SK-N-SH treated with all-trans-retinoic acid at 6 μM for 48 hours (cell line): ENCODE data around the gene JUND.
A peak's percentile ranks its signal among the peaks of the same experiment; 100 is the strongest.

Experiments
- ATAC-seq: fragments of 200-7000 bp; cut with Tn5 transposase; 3 replicates; pipeline ENCODE4 v1.9.1; 2020; ENCODE audit warnings: mild to moderate bottlenecking, moderate library complexity
- ARNTL ChIP-seq: fragments of 450-650 bp; formaldehyde crosslinking; IDR thresholded peaks from 2 replicates; pipeline ENCODE4 v1.5.0; 2020; ENCODE audit warnings: low read depth, mild to moderate bottlenecking, moderate library complexity, borderline replicate concordance
- BACH2 ChIP-seq: fragments of 250-450 bp; sonication (Bioruptor Pico); IDR thresholded peaks from 2 replicates; pipeline ENCODE4 v1.9.0; 2021; ENCODE audit warnings: mild to moderate bottlenecking, borderline replicate concordance
- CSDC2 ChIP-seq: fragments of 250-450 bp; sonication (Bioruptor Pico); IDR thresholded peaks from 2 replicates; pipeline ENCODE4 v1.5.0; 2020; ENCODE audit warnings: mild to moderate bottlenecking, moderate library complexity
- ESRRG ChIP-seq: fragments of 250-450 bp; sonication (Bioruptor Pico); IDR thresholded peaks from 2 replicates; pipeline ENCODE4 v1.6.1; 2021; ENCODE audit warnings: mild to moderate bottlenecking
- GLIS3 ChIP-seq: fragments of 250-450 bp; sonication (Bioruptor Pico); IDR thresholded peaks from 2 replicates; pipeline ENCODE4 v1.5.0; 2020; ENCODE audit warnings: mild to moderate bottlenecking, moderate library complexity
- ISL1 ChIP-seq: fragments of 250-450 bp; sonication (Bioruptor Pico); IDR thresholded peaks from 2 replicates; pipeline ENCODE4 v2.1.2; 2022; ENCODE audit warnings: mild to moderate bottlenecking, moderate library complexity
- OSR1 ChIP-seq: fragments of 250-450 bp; sonication (Bioruptor Pico); IDR thresholded peaks from 2 replicates; pipeline ENCODE4 v1.8.0; 2022; ENCODE audit warnings: moderate library complexity, mild to moderate bottlenecking, inconsistent platforms
- PPARA ChIP-seq: fragments of 250-450 bp; sonication (Bioruptor Pico); IDR thresholded peaks from 2 replicates; pipeline ENCODE4 v1.5.0; 2020; ENCODE audit warnings: mild to moderate bottlenecking, borderline replicate concordance
- RARB ChIP-seq: fragments of 250-450 bp; sonication (Bioruptor Pico); IDR thresholded peaks from 2 replicates; pipeline ENCODE4 v1.8.0; 2021; ENCODE audit warnings: mild to moderate bottlenecking, moderate library complexity
- TCF4 ChIP-seq: fragments of 250-450 bp; sonication (Bioruptor Pico); IDR thresholded peaks from 2 replicates; pipeline ENCODE4 v1.8.0; 2021; ENCODE audit warnings: mild to moderate bottlenecking, moderate library complexity, borderline replicate concordance
- TOX ChIP-seq: fragments of 250-450 bp; sonication (Bioruptor Pico); IDR thresholded peaks from 2 replicates; pipeline ENCODE4 v1.8.0; 2021; ENCODE audit warnings: mild to moderate bottlenecking, moderate library complexity, borderline replicate concordance
- ZC3H10 ChIP-seq: fragments of 250-450 bp; sonication (Bioruptor Pico); IDR thresholded peaks from 2 replicates; pipeline ENCODE4 v1.5.1; 2021; ENCODE audit warnings: mild to moderate bottlenecking, moderate library complexity
- ZFP3 ChIP-seq: fragments of 250-450 bp; sonication (Bioruptor Pico); IDR thresholded peaks from 2 replicates; pipeline ENCODE4 v1.5.0; 2020; ENCODE audit warnings: mild to moderate bottlenecking, moderate library complexity
- ZFP30 ChIP-seq: fragments of 450-650 bp; formaldehyde crosslinking; IDR thresholded peaks from 2 replicates; pipeline ENCODE4 v1.5.0; 2022; ENCODE audit warnings: mild to moderate bottlenecking, moderate library complexity
- ZNF565 ChIP-seq: fragments of 450-650 bp; formaldehyde crosslinking; conservative IDR thresholded peaks from 2 replicates; pipeline ENCODE4 v1.5.0; 2020; ENCODE audit warnings: low read depth, mild to moderate bottlenecking, moderate library complexity
- ZNF70 ChIP-seq: fragments of 450-650 bp; formaldehyde crosslinking; IDR thresholded peaks from 2 replicates; pipeline ENCODE4 v1.5.0; 2020; ENCODE audit warnings: mild to moderate bottlenecking, moderate library complexity
- ZNF8 ChIP-seq: fragments of 450-650 bp; formaldehyde crosslinking; IDR thresholded peaks from 2 replicates; pipeline ENCODE4 v1.5.0; 2020; ENCODE audit warnings: mild to moderate bottlenecking, moderate library complexity
- TF ChIP-seq, protein P1 (sequence below): fragments of 250-450 bp; sonication (Bioruptor Pico); IDR thresholded peaks from 2 replicates; pipeline ENCODE4 v1.5.0; 2020; ENCODE audit warnings: mild to moderate bottlenecking, moderate library complexity
- TF ChIP-seq, protein P2 (sequence below): fragments of 250-450 bp; sonication (Bioruptor Pico); IDR thresholded peaks from 2 replicates; pipeline ENCODE4 v1.8.0; 2020; ENCODE audit warnings: mild to moderate bottlenecking, moderate library complexity, borderline replicate concordance
- TF ChIP-seq, protein P3 (sequence below): fragments of 250-450 bp; sonication (Bioruptor Pico); IDR thresholded peaks from 2 replicates; pipeline ENCODE4 v1.5.1; 2020; ENCODE audit warnings: low read depth, mild to moderate bottlenecking, moderate library complexity
- TF ChIP-seq, protein P4 (sequence below): fragments of 250-450 bp; sonication (Bioruptor Pico); IDR thresholded peaks from 2 replicates; pipeline ENCODE4 v1.8.0; 2021; ENCODE audit warnings: low read depth, mild to moderate bottlenecking, moderate library complexity, borderline replicate concordance
- TF ChIP-seq, protein P5 (sequence below): fragments of 250-450 bp; sonication (Bioruptor Pico); IDR thresholded peaks from 2 replicates; pipeline ENCODE4 v1.5.1; 2021; ENCODE audit warnings: mild to moderate bottlenecking, moderate library complexity

The JUND gene

DNA sequence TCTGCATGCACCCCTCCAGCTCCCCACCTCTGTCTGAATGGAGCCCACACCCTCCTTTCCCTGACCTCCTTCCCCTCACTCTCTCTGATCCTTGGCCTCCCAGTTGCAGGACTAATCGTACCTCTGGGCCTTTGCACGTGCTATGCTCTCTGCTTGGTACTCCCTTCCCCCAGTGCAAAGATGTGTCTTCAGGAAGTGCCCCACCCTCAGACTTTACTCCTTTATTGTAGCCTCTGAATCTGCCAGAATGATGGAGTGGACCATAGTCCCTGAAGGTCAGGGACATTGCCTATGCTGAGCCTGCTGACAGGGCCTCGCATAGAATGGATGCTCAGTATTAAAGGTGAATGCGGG lies 1.3 kb upstream of the JUND start:
- ATAC-seq, result no peak
- TF ChIP-seq ZC3H10 (CRISPR knock-in tag), result no peak
- TF ChIP-seq ISL1, result no peak
- TF ChIP-seq CSDC2 (CRISPR knock-in tag), result no peak
- no peak for TF ChIP-seq ZFP30 (CRISPR knock-in tag)
- no peak for TF ChIP-seq ZNF8 (CRISPR knock-in tag)
- no peak for TF ChIP-seq OSR1
- TF ChIP-seq GLIS3 (CRISPR knock-in tag), result no peak
- TF ChIP-seq ZNF565 (CRISPR knock-in tag), result no peak
- TF ChIP-seq, protein P1, sequence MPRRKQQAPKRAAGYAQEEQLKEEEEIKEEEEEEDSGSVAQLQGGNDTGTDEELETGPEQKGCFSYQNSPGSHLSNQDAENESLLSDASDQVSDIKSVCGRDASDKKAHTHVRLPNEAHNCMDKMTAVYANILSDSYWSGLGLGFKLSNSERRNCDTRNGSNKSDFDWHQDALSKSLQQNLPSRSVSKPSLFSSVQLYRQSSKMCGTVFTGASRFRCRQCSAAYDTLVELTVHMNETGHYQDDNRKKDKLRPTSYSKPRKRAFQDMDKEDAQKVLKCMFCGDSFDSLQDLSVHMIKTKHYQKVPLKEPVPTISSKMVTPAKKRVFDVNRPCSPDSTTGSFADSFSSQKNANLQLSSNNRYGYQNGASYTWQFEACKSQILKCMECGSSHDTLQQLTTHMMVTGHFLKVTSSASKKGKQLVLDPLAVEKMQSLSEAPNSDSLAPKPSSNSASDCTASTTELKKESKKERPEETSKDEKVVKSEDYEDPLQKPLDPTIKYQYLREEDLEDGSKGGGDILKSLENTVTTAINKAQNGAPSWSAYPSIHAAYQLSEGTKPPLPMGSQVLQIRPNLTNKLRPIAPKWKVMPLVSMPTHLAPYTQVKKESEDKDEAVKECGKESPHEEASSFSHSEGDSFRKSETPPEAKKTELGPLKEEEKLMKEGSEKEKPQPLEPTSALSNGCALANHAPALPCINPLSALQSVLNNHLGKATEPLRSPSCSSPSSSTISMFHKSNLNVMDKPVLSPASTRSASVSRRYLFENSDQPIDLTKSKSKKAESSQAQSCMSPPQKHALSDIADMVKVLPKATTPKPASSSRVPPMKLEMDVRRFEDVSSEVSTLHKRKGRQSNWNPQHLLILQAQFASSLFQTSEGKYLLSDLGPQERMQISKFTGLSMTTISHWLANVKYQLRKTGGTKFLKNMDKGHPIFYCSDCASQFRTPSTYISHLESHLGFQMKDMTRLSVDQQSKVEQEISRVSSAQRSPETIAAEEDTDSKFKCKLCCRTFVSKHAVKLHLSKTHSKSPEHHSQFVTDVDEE (CRISPR knock-in tag), result no peak
- no peak for TF ChIP-seq TCF4 (CRISPR knock-in tag)
- TF ChIP-seq ARNTL (CRISPR knock-in tag), result no peak
- TF ChIP-seq, protein P2, sequence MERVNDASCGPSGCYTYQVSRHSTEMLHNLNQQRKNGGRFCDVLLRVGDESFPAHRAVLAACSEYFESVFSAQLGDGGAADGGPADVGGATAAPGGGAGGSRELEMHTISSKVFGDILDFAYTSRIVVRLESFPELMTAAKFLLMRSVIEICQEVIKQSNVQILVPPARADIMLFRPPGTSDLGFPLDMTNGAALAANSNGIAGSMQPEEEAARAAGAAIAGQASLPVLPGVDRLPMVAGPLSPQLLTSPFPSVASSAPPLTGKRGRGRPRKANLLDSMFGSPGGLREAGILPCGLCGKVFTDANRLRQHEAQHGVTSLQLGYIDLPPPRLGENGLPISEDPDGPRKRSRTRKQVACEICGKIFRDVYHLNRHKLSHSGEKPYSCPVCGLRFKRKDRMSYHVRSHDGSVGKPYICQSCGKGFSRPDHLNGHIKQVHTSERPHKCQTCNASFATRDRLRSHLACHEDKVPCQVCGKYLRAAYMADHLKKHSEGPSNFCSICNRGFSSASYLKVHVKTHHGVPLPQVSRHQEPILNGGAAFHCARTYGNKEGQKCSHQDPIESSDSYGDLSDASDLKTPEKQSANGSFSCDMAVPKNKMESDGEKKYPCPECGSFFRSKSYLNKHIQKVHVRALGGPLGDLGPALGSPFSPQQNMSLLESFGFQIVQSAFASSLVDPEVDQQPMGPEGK (CRISPR knock-in tag), result no peak
- TF ChIP-seq, protein P3, sequence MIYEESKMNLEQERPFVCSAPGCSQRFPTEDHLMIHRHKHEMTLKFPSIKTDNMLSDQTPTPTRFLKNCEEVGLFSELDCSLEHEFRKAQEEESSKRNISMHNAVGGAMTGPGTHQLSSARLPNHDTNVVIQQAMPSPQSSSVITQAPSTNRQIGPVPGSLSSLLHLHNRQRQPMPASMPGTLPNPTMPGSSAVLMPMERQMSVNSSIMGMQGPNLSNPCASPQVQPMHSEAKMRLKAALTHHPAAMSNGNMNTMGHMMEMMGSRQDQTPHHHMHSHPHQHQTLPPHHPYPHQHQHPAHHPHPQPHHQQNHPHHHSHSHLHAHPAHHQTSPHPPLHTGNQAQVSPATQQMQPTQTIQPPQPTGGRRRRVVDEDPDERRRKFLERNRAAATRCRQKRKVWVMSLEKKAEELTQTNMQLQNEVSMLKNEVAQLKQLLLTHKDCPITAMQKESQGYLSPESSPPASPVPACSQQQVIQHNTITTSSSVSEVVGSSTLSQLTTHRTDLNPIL (CRISPR knock-in tag), result no peak
- no peak for TF ChIP-seq PPARA (CRISPR knock-in tag)

DNA sequence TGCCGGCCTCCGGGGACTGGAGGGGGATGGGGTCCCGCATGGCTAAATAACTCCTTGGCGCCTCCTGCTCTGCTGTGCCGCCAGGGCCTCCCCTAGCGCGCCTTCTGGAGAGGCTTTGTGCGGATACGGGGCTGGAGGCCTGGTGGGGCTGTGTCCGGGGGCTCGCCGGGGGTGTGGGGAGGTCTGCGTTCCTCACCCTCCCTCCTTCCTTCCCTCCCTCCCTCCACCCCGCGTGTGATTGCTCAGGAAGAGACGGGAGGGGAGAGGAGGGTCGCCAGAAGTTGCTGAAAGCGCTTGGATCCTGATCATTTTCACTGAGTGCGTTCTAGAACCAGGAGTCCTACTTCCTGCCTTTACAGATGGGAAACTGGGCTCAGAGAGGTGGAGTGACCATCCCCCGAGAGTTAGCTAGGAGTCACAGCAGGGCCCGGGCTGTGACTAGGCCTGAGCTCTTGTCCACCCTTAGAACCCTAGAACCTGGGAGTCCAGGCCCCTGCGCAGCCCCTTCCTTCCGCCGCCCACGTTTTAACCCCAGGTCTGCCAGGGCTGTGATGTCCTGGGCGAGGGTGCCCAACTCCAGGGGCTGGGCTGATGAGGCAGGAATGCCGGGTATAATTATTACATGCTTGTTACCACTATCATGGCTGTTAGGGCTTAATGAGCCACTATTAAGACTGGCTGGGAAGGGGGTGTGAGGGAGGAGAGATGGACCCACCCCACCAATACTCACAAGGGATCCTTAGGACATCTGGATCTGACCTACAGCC lies 782 bp upstream of the JUND start:
- peak; percentile 31 for ATAC-seq
- TF ChIP-seq ISL1 (no peak), ZFP30 (CRISPR knock-in tag) (no peak), GLIS3 (CRISPR knock-in tag) (0 out of 2 replicates have a peak, but pooled peaks have one; percentile 67), ZNF565 (CRISPR knock-in tag) (0 out of 2 replicates have a peak, but pooled peaks have one; percentile 63), ZC3H10 (CRISPR knock-in tag) (no peak), PPARA (CRISPR knock-in tag) (no peak), RARB (CRISPR knock-in tag) (no peak; the same call in 1 of the 2 replicates), ZFP3 (CRISPR knock-in tag) (0 out of 2 replicates have a peak, but pooled peaks have one; percentile 19), ESRRG (CRISPR knock-in tag) (no peak), ZNF70 (CRISPR knock-in tag) (no peak), TOX (CRISPR knock-in tag) (0 out of 2 replicates have a peak, but pooled peaks have one; percentile 16), OSR1 (no peak), ZNF8 (CRISPR knock-in tag) (no peak), TCF4 (CRISPR knock-in tag) (no peak), CSDC2 (CRISPR knock-in tag) (no peak), BACH2 (CRISPR knock-in tag) (no peak)
- TF ChIP-seq, protein P4, sequence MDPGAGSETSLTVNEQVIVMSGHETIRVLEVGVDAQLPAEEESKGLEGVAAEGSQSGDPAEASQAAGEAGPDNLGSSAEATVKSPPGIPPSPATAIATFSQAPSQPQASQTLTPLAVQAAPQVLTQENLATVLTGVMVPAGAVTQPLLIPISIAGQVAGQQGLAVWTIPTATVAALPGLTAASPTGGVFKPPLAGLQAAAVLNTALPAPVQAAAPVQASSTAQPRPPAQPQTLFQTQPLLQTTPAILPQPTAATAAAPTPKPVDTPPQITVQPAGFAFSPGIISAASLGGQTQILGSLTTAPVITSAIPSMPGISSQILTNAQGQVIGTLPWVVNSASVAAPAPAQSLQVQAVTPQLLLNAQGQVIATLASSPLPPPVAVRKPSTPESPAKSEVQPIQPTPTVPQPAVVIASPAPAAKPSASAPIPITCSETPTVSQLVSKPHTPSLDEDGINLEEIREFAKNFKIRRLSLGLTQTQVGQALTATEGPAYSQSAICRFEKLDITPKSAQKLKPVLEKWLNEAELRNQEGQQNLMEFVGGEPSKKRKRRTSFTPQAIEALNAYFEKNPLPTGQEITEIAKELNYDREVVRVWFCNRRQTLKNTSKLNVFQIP, result no peak
- TF ChIP-seq, protein P3 (CRISPR knock-in tag), result peak; percentile 60; the same call in 1 of the 2 replicates
- TF ChIP-seq, protein P1 (CRISPR knock-in tag), result 0 out of 2 replicates have a peak, but pooled peaks have one; percentile 0
- TF ChIP-seq, protein P5, sequence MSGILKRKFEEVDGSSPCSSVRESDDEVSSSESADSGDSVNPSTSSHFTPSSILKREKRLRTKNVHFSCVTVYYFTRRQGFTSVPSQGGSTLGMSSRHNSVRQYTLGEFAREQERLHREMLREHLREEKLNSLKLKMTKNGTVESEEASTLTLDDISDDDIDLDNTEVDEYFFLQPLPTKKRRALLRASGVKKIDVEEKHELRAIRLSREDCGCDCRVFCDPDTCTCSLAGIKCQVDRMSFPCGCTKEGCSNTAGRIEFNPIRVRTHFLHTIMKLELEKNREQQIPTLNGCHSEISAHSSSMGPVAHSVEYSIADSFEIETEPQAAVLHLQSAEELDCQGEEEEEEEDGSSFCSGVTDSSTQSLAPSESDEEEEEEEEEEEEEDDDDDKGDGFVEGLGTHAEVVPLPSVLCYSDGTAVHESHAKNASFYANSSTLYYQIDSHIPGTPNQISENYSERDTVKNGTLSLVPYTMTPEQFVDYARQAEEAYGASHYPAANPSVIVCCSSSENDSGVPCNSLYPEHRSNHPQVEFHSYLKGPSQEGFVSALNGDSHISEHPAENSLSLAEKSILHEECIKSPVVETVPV, result peak; percentile 31; the same call in 1 of the 2 replicates
